ENCODE measurements around the gene NEK6.

NEK6 gene

DNA sequence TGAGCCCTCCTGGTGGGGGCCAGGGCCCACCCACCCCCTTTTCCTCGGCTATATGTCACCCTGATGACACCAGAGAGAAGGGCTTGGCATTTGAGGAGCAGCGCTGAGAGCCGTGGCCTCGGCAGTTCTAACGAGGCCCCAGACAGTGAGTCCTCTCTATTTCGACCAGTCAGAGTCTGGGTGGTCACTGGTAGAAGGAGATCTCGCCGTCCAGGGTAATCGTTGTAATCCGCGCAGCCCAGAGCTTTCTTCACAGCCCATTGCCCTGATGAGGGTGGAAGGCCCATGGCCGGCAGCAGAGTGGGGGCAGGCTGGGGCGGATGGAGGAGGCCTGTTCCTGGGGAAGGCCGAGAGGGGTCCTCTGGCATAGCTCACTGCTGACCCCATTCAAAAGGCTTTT, 87.3 kb downstream of the NEK6 start:
- H3K4me3 ChIP-seq (ENCODE audit: low read depth, low read length): no peak overlapping the region
- TF ChIP-seq POLR2A (IDR thresholded peaks at IDR 0.05; ENCODE audit: extremely low read depth, insufficient read length) (no peak), MYC (IDR thresholded peaks at IDR 0.05; ENCODE audit: low read depth, low read length) (no peak)
- TF ChIP-seq, protein P1, sequence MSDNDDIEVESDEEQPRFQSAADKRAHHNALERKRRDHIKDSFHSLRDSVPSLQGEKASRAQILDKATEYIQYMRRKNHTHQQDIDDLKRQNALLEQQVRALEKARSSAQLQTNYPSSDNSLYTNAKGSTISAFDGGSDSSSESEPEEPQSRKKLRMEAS (IDR thresholded peaks at IDR 0.05; ENCODE audit: low read depth, low read length): no peak
- TF ChIP-seq, protein P2, sequence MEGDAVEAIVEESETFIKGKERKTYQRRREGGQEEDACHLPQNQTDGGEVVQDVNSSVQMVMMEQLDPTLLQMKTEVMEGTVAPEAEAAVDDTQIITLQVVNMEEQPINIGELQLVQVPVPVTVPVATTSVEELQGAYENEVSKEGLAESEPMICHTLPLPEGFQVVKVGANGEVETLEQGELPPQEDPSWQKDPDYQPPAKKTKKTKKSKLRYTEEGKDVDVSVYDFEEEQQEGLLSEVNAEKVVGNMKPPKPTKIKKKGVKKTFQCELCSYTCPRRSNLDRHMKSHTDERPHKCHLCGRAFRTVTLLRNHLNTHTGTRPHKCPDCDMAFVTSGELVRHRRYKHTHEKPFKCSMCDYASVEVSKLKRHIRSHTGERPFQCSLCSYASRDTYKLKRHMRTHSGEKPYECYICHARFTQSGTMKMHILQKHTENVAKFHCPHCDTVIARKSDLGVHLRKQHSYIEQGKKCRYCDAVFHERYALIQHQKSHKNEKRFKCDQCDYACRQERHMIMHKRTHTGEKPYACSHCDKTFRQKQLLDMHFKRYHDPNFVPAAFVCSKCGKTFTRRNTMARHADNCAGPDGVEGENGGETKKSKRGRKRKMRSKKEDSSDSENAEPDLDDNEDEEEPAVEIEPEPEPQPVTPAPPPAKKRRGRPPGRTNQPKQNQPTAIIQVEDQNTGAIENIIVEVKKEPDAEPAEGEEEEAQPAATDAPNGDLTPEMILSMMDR (IDR thresholded peaks at IDR 0.05; ENCODE audit: low read depth, low read length): no peak
- no peak for DNase-seq (ENCODE audit: low read depth)

- no peak overlapping the region for H3K4me3 ChIP-seq (ENCODE audit: low read depth, low read length)
- DNase-seq (ENCODE audit: low read depth): no peak
- TF ChIP-seq MYC (IDR thresholded peaks at IDR 0.05; ENCODE audit: low read depth, low read length): no peak
These were observed 88.1 kb downstream of the NEK6 start for GRCh38 chr9:124345751-124346281.

DNA sequence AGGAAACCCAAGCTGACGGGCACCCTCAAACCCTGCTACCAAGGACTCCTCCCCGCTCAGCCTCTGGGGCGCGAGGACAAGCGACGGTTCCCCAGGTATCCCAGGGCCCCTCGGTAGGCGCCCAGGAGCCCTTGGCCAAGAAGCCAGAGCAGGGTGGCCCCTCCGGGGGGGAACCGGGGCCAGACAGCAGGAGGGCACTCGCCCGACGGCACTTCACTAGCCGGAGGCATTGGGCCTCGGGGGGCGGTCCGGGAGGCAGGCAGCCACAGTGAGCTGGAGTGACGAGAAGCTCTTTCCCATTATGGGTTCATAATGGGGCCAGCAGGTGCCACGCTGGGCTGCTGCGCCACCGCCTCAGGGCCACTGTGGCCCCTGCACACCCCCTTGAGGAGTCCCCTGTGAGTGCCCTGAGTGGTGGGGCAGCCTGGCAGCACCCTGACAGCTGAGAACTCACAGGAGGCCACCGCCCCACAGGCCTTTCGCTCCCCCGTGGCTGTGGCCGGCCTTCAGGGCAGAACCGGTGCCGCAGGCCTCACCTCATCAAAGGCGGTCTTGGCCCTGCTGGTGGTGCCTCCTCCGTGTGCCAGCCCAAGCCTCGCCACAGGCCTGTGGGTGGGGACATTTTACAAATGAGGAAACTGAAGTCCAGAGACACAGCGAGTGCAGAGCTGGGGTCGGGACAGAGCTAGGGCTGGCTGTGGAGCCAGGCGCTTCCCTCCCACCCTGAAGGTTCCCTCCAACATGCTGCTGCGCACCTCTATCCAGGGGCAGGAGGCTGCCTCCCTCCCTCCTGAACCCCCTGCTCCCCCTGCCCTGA, 88.8 kb downstream of the NEK6 start:
- H3K4me3 ChIP-seq (ENCODE audit: low read depth, low read length): no peak overlapping the region
- TF ChIP-seq POLR2A (IDR thresholded peaks at IDR 0.05; ENCODE audit: extremely low read depth, insufficient read length) (no peak), MYC (IDR thresholded peaks at IDR 0.05; ENCODE audit: low read depth, low read length) (no peak)
- TF ChIP-seq, protein P2 (IDR thresholded peaks at IDR 0.05; ENCODE audit: low read depth, low read length): no peak
- TF ChIP-seq, protein P1 (IDR thresholded peaks at IDR 0.05; ENCODE audit: low read depth, low read length): no peak
- DNase-seq (ENCODE audit: low read depth): no peak

DNA sequence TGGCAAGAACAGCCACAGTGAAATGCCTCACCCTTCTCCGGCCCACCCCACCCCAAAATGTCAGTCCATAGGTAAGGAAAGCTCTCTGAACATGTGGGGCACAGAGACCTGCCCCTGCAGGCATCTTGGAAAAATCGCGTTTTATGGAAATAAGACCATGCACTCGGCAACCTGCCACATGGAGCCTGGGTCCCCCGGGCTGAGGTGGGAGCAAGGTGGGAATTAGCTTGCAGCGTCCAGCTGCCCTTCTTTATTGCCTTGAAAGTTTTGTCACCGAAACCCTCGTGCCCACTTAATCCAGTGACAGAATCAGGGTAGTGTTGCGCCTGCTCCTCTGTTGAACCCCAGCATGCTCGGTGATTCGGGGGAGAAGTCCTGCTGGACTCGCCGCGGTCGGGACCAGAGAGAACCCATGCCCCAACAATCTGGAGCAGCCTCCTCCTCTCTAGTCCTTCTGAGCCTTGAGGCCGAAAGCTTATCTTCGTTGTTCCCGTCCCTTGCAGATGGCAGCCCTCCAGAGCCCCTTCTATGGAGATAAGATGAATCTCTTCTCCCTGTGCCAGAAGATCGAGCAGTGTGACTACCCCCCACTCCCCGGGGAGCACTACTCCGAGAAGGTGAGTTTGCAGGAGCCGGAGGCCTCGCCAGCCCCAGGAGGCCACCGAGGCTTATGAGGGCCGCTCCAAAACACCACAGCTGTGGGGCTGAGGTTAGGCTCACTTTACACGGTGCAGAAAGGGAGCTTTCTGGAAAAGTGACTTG, 89.6 kb downstream of the NEK6 start:
- no peak for DNase-seq (ENCODE audit: low read depth)
- TF ChIP-seq, protein P1 (IDR thresholded peaks at IDR 0.05; ENCODE audit: low read depth, low read length): no peak
- TF ChIP-seq MYC (IDR thresholded peaks at IDR 0.05; ENCODE audit: low read depth, low read length): no peak
- TF ChIP-seq, protein P2 (IDR thresholded peaks at IDR 0.05; ENCODE audit: low read depth, low read length): no peak
- no peak for TF ChIP-seq POLR2A (IDR thresholded peaks at IDR 0.05; ENCODE audit: extremely low read depth, insufficient read length)

GRCh38 chr9:124347968-124348358, 90.2 kb downstream of the NEK6 start:
- TF ChIP-seq, protein P1 (IDR thresholded peaks at IDR 0.05; ENCODE audit: low read depth, low read length): no peak
- TF ChIP-seq, protein P2 (IDR thresholded peaks at IDR 0.05; ENCODE audit: low read depth, low read length): no peak
- no peak for TF ChIP-seq MYC (IDR thresholded peaks at IDR 0.05; ENCODE audit: low read depth, low read length)
- no peak for TF ChIP-seq POLR2A (IDR thresholded peaks at IDR 0.05; ENCODE audit: extremely low read depth, insufficient read length)
- H3K4me3 ChIP-seq (ENCODE audit: low read depth, low read length): no peak overlapping the region
- DNase-seq (ENCODE audit: low read depth): no peak

More for the DNA sequence above, 89.6 kb downstream of the NEK6 start:
- H3K4me3 ChIP-seq (ENCODE audit: low read depth, low read length): no peak overlapping the region

DNA sequence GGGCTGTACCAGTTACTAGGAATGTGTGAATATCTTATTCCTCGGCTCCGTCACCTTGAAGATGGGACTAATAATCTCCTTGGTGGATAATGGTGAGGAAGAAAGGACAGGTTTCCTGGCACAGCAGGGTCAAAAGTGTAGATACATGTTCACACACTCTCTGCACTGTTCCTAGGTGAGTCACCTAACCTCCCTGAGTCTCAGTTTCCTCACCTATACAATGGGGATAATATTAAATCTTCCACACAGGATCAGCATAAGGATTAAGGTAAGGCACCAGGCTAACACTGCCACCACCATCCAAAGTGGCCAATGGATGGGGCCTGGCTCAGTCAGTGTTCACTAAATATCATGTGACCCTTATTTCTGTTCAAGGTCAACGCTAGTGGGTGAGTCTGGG, 90.6 kb downstream of the NEK6 start:
- TF ChIP-seq MYC (IDR thresholded peaks at IDR 0.05; ENCODE audit: low read depth, low read length): no peak
- TF ChIP-seq, protein P2 (IDR thresholded peaks at IDR 0.05; ENCODE audit: low read depth, low read length): no peak
- TF ChIP-seq, protein P1 (IDR thresholded peaks at IDR 0.05; ENCODE audit: low read depth, low read length): no peak
- TF ChIP-seq POLR2A (IDR thresholded peaks at IDR 0.05; ENCODE audit: extremely low read depth, insufficient read length): no peak
- H3K4me3 ChIP-seq (ENCODE audit: low read depth, low read length): no peak overlapping the region
- no peak for DNase-seq (ENCODE audit: low read depth)

Measured in NB4 (cell line).